Uterus (tissue), 2 donors: ENCODE data around the gene ZNF750.

Experiments used
- POLR2A ChIP-seq, 2 donors: fragments of 450-650 bp; IDR thresholded peaks; one replicate each; pipeline ENCODE4 v1.6.1; 2016; ENCODE audit warnings: antibody characterized with exemption in 2 of 2, mild to moderate bottlenecking in 1 of 2, moderate library complexity in 1 of 2
- TF ChIP-seq, protein P1 (sequence below), 4 experiments: fragments of 200-600 bp in 2 of 4; fragments of 450-650 bp in 2 of 4; sonication (generic) in 2 of 4; IDR thresholded peaks; one replicate each; pipeline ENCODE4 v1.5.1; 2016 to 2019; ENCODE audit warnings: antibody characterized with exemption in 4 of 4, mild to moderate bottlenecking in 2 of 4, moderate library complexity in 1 of 4

DNA sequence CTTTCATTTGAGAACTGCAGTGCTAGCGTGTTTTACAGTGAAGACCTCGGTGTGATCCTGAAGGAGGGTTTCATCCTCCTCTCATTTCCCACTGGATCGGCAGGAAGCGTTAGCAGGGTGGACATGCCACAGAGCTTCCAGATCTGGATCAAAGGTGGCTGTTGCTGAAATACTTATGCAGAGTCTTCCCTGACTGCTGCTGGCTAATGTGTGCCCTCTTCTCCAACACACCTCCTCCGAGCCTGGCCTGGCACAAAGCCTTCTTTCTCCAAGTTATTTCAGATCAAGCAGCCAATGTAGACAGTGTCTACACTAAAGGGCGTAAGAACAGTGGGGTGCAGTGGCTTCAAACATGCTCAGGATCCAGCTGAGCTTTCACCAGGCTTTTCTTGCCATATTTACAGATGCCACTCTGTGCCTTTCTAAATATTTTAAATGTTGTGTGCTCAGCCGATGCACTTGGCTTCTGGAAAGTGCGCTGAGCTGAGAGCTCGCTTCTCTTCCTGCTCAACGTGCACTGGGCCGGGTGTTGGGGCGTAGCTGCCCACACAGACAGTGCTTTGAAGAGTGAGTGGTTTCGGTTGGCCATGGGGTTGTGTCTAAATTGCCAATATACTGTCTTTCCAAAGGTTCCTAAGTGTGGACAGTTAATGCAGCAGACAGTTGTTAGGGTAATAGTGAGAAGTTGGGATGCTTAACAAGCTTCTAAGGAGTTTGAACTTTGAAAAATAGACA, 2.1 kb downstream of the ZNF750 start:
- TF ChIP-seq, protein P1, sequence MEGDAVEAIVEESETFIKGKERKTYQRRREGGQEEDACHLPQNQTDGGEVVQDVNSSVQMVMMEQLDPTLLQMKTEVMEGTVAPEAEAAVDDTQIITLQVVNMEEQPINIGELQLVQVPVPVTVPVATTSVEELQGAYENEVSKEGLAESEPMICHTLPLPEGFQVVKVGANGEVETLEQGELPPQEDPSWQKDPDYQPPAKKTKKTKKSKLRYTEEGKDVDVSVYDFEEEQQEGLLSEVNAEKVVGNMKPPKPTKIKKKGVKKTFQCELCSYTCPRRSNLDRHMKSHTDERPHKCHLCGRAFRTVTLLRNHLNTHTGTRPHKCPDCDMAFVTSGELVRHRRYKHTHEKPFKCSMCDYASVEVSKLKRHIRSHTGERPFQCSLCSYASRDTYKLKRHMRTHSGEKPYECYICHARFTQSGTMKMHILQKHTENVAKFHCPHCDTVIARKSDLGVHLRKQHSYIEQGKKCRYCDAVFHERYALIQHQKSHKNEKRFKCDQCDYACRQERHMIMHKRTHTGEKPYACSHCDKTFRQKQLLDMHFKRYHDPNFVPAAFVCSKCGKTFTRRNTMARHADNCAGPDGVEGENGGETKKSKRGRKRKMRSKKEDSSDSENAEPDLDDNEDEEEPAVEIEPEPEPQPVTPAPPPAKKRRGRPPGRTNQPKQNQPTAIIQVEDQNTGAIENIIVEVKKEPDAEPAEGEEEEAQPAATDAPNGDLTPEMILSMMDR (IDR thresholded peaks at IDR 0.05): no peak
- no peak for TF ChIP-seq POLR2A (IDR thresholded peaks at IDR 0.05)
